Kidney (tissue), 14 donors: Measurements from ENCODE around the gene MYH11. TPM values are rescaled to one million over a fixed set of nuclear protein-coding genes. Genes with fewer than 3 reads are reported as not detected.
A peak's percentile ranks its signal among the peaks of the same experiment; 100 is the strongest.

Source experiments
- DNase-seq, 5 donors: peaks; one replicate each; pipeline ENCODE4 v3.0.0-alpha.2; 2013 to 2020
- FAIRE-seq: peaks from 2 replicates; lab custom pipeline; 2012; peaks lifted over from hg19 to GRCh38; lab: Jason Lieb, UNC
- H3K27ac ChIP-seq, 2 donors: one replicate each; pipeline ENCODE4 v1.7.0; 2013; ENCODE audit warnings: low read depth in 2 of 2, low read length in 2 of 2, inconsistent platforms in 1 of 2
- H3K27me3 ChIP-seq: one replicate; pipeline ENCODE4 v1.7.1; 2013; ENCODE audit warnings: low read length, inconsistent platforms; ENCODE audit not compliant: control insufficient read depth, insufficient read depth
- H3K36me3 ChIP-seq, 3 donors: one replicate each; pipeline versions ENCODE4 v1.7.0 to v1.7.1; 2013; ENCODE audit warnings: low read length in 3 of 3, control low read depth in 1 of 3, inconsistent platforms in 1 of 3; ENCODE audit not compliant: insufficient read depth in 3 of 3, control insufficient read depth in 2 of 3
- H3K4me1 ChIP-seq, 3 donors: one replicate each; pipeline versions ENCODE4 v1.7.0 to v1.7.1; 2013; ENCODE audit warnings: low read length in 3 of 3, inconsistent platforms in 1 of 3, low read depth in 1 of 3; ENCODE audit not compliant: control insufficient read depth in 2 of 3, insufficient read depth in 2 of 3
- H3K4me3 ChIP-seq, 3 donors: one replicate each; pipeline versions ENCODE4 v1.7.0 to v1.8.1; 2013; ENCODE audit warnings: low read length in 3 of 3, control low read depth in 1 of 3, inconsistent platforms in 1 of 3
- H3K9ac ChIP-seq, 3 donors: one replicate each; pipeline versions ENCODE4 v1.7.0 to v1.7.1; 2013; ENCODE audit warnings: low read length in 3 of 3, control low read depth in 1 of 3, inconsistent platforms in 1 of 3
- H3K9me3 ChIP-seq, 3 donors: one replicate each; pipeline versions ENCODE4 v1.7.0 to v1.7.1; 2013; ENCODE audit warnings: low read length in 3 of 3, control low read depth in 1 of 3, inconsistent platforms in 1 of 3; ENCODE audit not compliant: control insufficient read depth in 2 of 3, insufficient read depth in 1 of 3
- intact Hi-C: fragments of 100-400 bp; cut with DNase I; formaldehyde crosslinking; loops from one replicate; pipeline ENCODE4 v1.11.1; 2022
- polyA plus RNA-seq: library from polyadenylated mRNA; stranded (reverse); fragments of 350-450 nt; fragmentation: Illumina TruSeq; extraction: RNeasy Lipid Tissue Mini Kit (QIAGEN cat#74804); gene quantifications from one replicate; pipeline ENCODE4 v1.2.3, GENCODE V29; 2014; ENCODE audit warnings: low read depth, low replicate concordance; ENCODE audit not compliant: insufficient read depth
- total RNA-seq: library from RNA; stranded (reverse); fragmentation: NEBNext Ultra II Directional; extraction: Animal tissue kit (Norgen Biotek cat#: 25700); gene quantifications from one replicate; pipeline ENCODE4 v1.2.1, GENCODE V29; 2021
- TF ChIP-seq, protein P1 (sequence below): IDR thresholded peaks from 3 replicates; pipeline ENCODE4 v1.5.1; 2012; ENCODE audit warnings: mild to moderate bottlenecking, moderate library complexity, borderline replicate concordance; ENCODE audit not compliant: insufficient read depth; ENCODE audit errors: extremely low read depth
- donor health status: control.
- donor health status: control.
- donor health status: control.
- donor health status: control.
- donor health status: control.
- donor health status: DM: yes; HTN: yes; CAD: no.
- donor health status: Normal renal cell carcinoma (clear cell type).

Gene MYH11
- total and polyA plus RNA-seq, 2 donors from 2014 or later = 40.2 to 175 TPM

DNA sequence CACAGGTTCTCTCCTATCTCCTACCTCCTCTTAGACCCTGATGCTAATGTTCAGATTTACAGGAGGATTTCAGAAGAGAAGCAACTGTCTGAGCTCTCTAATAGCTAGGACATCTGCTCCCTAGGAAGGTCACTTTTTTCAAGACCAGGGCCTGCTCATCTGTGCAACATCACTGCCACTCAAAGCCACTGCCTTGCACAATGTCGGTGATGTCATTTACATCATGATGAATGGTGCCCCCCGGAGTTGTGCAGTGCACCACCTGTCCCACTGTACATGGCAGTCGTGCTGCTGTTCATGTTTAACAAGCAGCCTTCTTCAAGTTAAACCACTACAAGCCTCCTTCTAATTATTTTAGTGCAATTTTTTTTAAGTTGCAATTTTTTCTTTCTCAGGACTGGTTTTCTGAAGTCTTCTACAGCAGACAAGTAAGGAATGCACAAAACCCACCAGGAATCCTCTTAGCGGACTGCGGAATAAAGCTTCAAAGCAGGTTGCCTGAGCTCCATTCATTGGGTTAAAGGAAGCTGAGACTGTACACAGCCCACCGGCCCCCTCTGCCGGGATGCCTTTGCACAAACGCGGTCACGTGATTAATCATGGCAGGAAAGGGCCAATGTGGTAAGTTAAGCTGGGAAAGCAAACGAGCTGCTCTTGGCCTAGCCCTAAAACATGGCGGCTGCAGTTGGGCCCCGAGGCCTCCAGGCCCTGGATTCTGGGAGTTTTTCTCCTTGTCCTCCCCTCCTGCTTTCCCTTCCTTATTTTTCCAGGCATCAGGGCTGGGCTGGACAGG lies 74.1 kb downstream of the MYH11 start:
- Histone ChIP-seq H3K36me3 (no peaks in the 10 kb centered on the region), H3K9ac (no peak overlapping the region), H3K27ac (no peak overlapping the region), H3K27me3 (no peaks in the 10 kb centered on the region), H3K4me3 (no peak overlapping the region), H3K9me3 (no peaks in the 10 kb centered on the region), H3K4me1 (no peaks in the 10 kb centered on the region)
- DNase-seq = peak in 1 of 5 donors; percentile 20
- TF ChIP-seq, protein P1, sequence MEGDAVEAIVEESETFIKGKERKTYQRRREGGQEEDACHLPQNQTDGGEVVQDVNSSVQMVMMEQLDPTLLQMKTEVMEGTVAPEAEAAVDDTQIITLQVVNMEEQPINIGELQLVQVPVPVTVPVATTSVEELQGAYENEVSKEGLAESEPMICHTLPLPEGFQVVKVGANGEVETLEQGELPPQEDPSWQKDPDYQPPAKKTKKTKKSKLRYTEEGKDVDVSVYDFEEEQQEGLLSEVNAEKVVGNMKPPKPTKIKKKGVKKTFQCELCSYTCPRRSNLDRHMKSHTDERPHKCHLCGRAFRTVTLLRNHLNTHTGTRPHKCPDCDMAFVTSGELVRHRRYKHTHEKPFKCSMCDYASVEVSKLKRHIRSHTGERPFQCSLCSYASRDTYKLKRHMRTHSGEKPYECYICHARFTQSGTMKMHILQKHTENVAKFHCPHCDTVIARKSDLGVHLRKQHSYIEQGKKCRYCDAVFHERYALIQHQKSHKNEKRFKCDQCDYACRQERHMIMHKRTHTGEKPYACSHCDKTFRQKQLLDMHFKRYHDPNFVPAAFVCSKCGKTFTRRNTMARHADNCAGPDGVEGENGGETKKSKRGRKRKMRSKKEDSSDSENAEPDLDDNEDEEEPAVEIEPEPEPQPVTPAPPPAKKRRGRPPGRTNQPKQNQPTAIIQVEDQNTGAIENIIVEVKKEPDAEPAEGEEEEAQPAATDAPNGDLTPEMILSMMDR = no peak
- FAIRE-seq = no peak
- intact Hi-C loops = no loop called here

- H3K4me1 ChIP-seq = no peaks in the 10 kb centered on the region
- H3K27ac ChIP-seq = no peak overlapping the region
- DNase-seq = no peak
- no peak for FAIRE-seq
- H3K36me3 ChIP-seq = no peaks in the 10 kb centered on the region
- no peak overlapping the region for H3K9ac ChIP-seq
- no peaks in the 10 kb centered on the region for H3K27me3 ChIP-seq
- TF ChIP-seq, protein P1 = no peak
- no peak overlapping the region for H3K4me3 ChIP-seq
- H3K9me3 ChIP-seq = no peaks in the 10 kb centered on the region
- intact Hi-C loops = no loop called here
Observed at GRCh38 chr16:15781650-15782049, 75.2 kb downstream of the MYH11 start.

DNA sequence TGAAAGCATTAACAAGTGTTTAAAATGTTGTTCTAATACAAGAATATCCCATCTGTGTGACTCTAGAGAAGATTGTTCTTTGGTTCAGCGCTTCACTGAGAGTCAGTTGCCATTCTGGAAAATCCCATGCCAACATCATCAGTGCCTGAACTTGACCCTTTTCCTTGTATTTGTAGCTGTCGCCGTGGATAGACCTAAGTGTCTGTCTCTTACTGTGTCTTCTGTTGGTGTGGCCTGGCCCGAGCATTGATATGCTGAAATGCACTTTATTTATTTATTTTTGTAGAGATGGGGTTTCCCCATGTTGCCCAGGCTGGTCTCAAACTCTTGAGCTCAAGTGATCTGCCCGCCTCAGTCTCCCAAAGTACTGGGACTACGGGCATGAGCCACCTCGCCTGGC lies 76.0 kb downstream of the MYH11 start:
- intact Hi-C loops = no loop called here
- FAIRE-seq = no peak
- no peak overlapping the region for H3K4me3 ChIP-seq
- no peak overlapping the region for H3K27ac ChIP-seq
- H3K9me3 ChIP-seq = no peaks in the 10 kb centered on the region
- H3K36me3 ChIP-seq = no peaks in the 10 kb centered on the region
- no peaks in the 10 kb centered on the region for H3K27me3 ChIP-seq
- no peak overlapping the region for H3K9ac ChIP-seq
- no peak for DNase-seq
- TF ChIP-seq, protein P1 = no peak
- no peaks in the 10 kb centered on the region for H3K4me1 ChIP-seq
